GM19455 (cell line): ENCODE measurements around the gene BCCIP.

Experiments used
- ATAC-seq: cut with Tn5 transposase; IDR thresholded peaks from one replicate; pipeline ENCODE4 v1.9.1; 2021; ENCODE audit not compliant: unreplicated experiment

BCCIP gene

GRCh38 chr10:125797994-125798662 lies 25.2 kb upstream of the BCCIP start:
- ATAC-seq = no peak

GRCh38 chr10:125799451-125800182 lies 23.7 kb upstream of the BCCIP start:
- no peak for ATAC-seq

- ATAC-seq = no peak
Measured at GRCh38 chr10:125801574-125801973, 21.8 kb upstream of the BCCIP start.

GRCh38 chr10:125802131-125802530 lies 21.2 kb upstream of the BCCIP start:
- no peak for ATAC-seq

- ATAC-seq = no peak
Measured at GRCh38 chr10:125802739-125803138, 20.6 kb upstream of the BCCIP start.

GRCh38 chr10:125808047-125808446 lies 15.3 kb upstream of the BCCIP start:
- ATAC-seq = no peak

GRCh38 chr10:125811251-125811650 lies 12.1 kb upstream of the BCCIP start:
- no peak for ATAC-seq

- no peak for ATAC-seq
Measured at GRCh38 chr10:125812128-125812750, 11.1 kb upstream of the BCCIP start.

- no peak for ATAC-seq
Measured at GRCh38 chr10:125815764-125816163, 7.6 kb upstream of the BCCIP start.

- ATAC-seq = no peak
Measured at GRCh38 chr10:125816548-125816947, 6.8 kb upstream of the BCCIP start.

GRCh38 chr10:125817337-125817946 lies 5.9 kb upstream of the BCCIP start:
- no peak for ATAC-seq

GRCh38 chr10:125820701-125821100 lies 2.6 kb upstream of the BCCIP start:
- peak; percentile 36 for ATAC-seq

- ATAC-seq = no peak
Measured at GRCh38 chr10:125823663-125824251, 411 bp downstream of the BCCIP start.

GRCh38 chr10:125824736-125825135 lies 1.4 kb downstream of the BCCIP start:
- no peak for ATAC-seq

- ATAC-seq = no peak
Measured at GRCh38 chr10:125827133-125827532, 3.8 kb downstream of the BCCIP start.

- ATAC-seq = no peak
Measured at GRCh38 chr10:125828311-125828710, 5.0 kb downstream of the BCCIP start.

GRCh38 chr10:125836746-125837145 lies 13.4 kb downstream of the BCCIP start:
- no peak for ATAC-seq

- no peak for ATAC-seq
Measured at GRCh38 chr10:125838802-125839575, 15.6 kb downstream of the BCCIP start.

GRCh38 chr10:125840406-125840805 lies 17.1 kb downstream of the BCCIP start:
- ATAC-seq = no peak

GRCh38 chr10:125840955-125841354 lies 17.6 kb downstream of the BCCIP start:
- ATAC-seq = no peak
